ENCODE results near the gene PLXDC2.

- TF ChIP-seq POLR2A (IDR thresholded peaks at IDR 0.05) (no peak), CTCF (IDR thresholded peaks at IDR 0.05) (no peak), POLR2AphosphoS5 (IDR thresholded peaks at IDR 0.05) (no peak), EP300 (IDR thresholded peaks at IDR 0.05) (no peak)
Measured at GRCh38 chr10:19967981-19968380, 151.7 kb downstream of the PLXDC2 start.
